Hepatocyte (in vitro differentiated cells): ENCODE measurements around the gene GRID1. TPM values are rescaled to one million over a fixed set of nuclear protein-coding genes. Genes with fewer than 3 reads are reported as not detected.

Experiments used
- DNase-seq: peaks from one replicate; pipeline ENCODE4 v3.0.0-alpha.2; 2016; ENCODE audit warnings: low spot score
- H2AFZ ChIP-seq: fragments of 200-600 bp; sonication (generic); 2 replicates; pipeline ENCODE4 v1.6.0; 2016; ENCODE audit warnings: antibody characterized with exemption, mild to moderate bottlenecking
- H3K27ac ChIP-seq: fragments of 200-600 bp; sonication (generic); 2 replicates; pipeline ENCODE4 v1.5.1; 2016; ENCODE audit warnings: mild to moderate bottlenecking
- H3K27me3 ChIP-seq: fragments of 200-600 bp; sonication (generic); 2 replicates; pipeline ENCODE4 v1.6.1; 2016
- H3K36me3 ChIP-seq: fragments of 200-600 bp; sonication (generic); replicated peaks from 2 replicates; pipeline ENCODE4 v1.5.1; 2016; ENCODE audit warnings: low read depth; ENCODE audit not compliant: insufficient read depth
- H3K4me1 ChIP-seq: fragments of 200-600 bp; sonication (generic); 2 replicates; pipeline ENCODE4 v1.5.1; 2016; ENCODE audit warnings: mild to moderate bottlenecking, moderate library complexity; ENCODE audit not compliant: insufficient read depth
- H3K4me2 ChIP-seq: fragments of 200-600 bp; sonication (generic); 2 replicates; pipeline ENCODE4 v1.6.0; 2016
- H3K4me3 ChIP-seq: fragments of 200-600 bp; sonication (generic); 2 replicates; pipeline ENCODE4 v1.5.1; 2016; ENCODE audit warnings: mild to moderate bottlenecking
- H3K79me2 ChIP-seq: fragments of 200-600 bp; sonication (generic); 2 replicates; pipeline ENCODE4 v1.6.0; 2017; ENCODE audit warnings: mild to moderate bottlenecking
- H3K9me2 ChIP-seq: fragments of 200-600 bp; sonication (generic); replicated peaks from 2 replicates; pipeline ENCODE4 v1.6.0; 2017; ENCODE audit warnings: mild to moderate bottlenecking; ENCODE audit not compliant: insufficient read depth
- H3K9me3 ChIP-seq: fragments of 200-600 bp; sonication (generic); 2 replicates; pipeline ENCODE4 v1.5.1; 2016; ENCODE audit warnings: low read depth, mild to moderate bottlenecking
- H4K20me1 ChIP-seq: fragments of 200-600 bp; sonication (generic); 2 replicates; pipeline ENCODE4 v1.6.0; 2016; ENCODE audit warnings: mild to moderate bottlenecking; ENCODE audit not compliant: insufficient read depth, poor library complexity, severe bottlenecking
- EZH2 ChIP-seq: fragments of 200-600 bp; sonication (generic); IDR thresholded peaks from 2 replicates; pipeline ENCODE4 v1.6.1; 2016; ENCODE audit warnings: antibody characterized with exemption, mild to moderate bottlenecking, borderline replicate concordance
- EZH2phosphoT487 ChIP-seq: fragments of 200-600 bp; sonication (generic); IDR thresholded peaks from one replicate; pipeline ENCODE4 v1.6.1; 2018; ENCODE audit warnings: antibody characterized with exemption, mild to moderate bottlenecking, low read depth, moderate library complexity; ENCODE audit not compliant: unreplicated experiment, severe bottlenecking
- WGBS: methylation state at CpG from one replicate; pipeline ENCODE4 v1.1.6; 2016; ENCODE audit warnings: low lambda C conversion rate; ENCODE audit errors: missing lambda C conversion rate; 5-methylcytosine and 5-hydroxymethylcytosine counted together
- polyA plus RNA-seq: library from polyadenylated mRNA; unstranded; fragments of >200 nt; fragmentation: Nextera tagmentation; extraction: Ambion mirVana; gene quantifications from 2 replicates; pipeline ENCODE4 v1.2.1, GENCODE V29; 2016
- total RNA-seq: library from RNA; depleted of rRNA; stranded (reverse); fragments of >200 nt; gene quantifications from 2 replicates; pipeline ENCODE4 v1.2.3, GENCODE V29; 2014
- TF ChIP-seq, protein P1 (sequence below): fragments of 200-600 bp; sonication (generic); IDR thresholded peaks from 2 replicates; pipeline ENCODE4 v1.5.1; 2016; ENCODE audit warnings: antibody characterized with exemption, mild to moderate bottlenecking; ENCODE audit not compliant: poor library complexity

The GRID1 gene
- total and polyA plus RNA-seq, 2 experiments from 2014 or later, result 0.07 to 0.37 TPM

DNA sequence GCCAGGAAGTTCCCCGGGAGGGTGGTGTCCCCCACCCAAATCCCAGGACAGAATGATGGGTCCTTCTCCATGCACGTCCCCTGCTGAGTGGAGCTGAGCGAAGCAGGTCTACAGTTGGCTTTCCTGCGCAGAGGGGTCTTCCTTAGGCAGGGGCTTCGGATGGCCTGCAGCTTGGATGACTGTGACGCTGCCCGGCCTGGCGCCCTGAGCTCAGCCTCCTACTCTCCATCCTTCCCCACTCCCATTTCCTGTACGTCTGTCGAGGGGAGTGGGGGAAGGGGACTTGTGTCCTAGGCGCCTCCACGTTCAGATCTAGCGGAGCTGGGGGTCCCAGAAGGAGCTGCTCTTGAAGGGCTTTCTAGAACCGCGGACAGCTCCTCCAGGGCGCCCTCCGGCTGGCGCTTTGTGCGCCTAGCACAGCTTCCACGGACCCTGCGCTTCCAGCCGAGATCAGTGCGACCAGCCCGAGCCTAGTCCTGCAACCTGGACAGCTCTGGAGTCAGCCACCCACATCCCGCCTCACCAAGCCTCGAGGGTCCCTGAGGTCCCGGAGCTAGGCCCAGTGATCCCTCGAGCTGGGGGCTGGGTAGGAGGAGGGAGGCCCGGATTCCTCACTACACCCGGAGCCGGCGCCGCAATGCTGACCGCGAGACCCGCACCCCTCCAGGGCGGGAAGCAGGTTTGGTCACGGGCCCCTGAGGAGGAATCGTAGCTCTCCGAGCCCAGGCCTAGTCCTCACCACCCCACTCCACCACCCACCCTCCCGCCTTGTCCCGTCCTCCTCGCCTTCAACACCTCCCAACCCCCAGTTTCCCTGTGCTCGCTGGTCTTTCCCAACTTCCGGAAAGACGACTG lies 1.9 kb downstream of the GRID1 start:
- H4K20me1 ChIP-seq, result no peaks in the 10 kb centered on the region
- 8% methylated on average over 34 of the region's 46 CpGs for WGBS
- H3K9me2 ChIP-seq, result no peaks in the 10 kb centered on the region
- H3K79me2 ChIP-seq, result no peaks in the 10 kb centered on the region
- H3K4me3 ChIP-seq, result no peak overlapping the region
- peaks cover 72% of the 10 kb centered on the region for H3K27me3 ChIP-seq
- H3K9me3 ChIP-seq, result no peaks in the 10 kb centered on the region
- no peak for DNase-seq
- H3K4me1 ChIP-seq, result peaks cover 32% of the 10 kb centered on the region
- no peaks in the 10 kb centered on the region for H3K36me3 ChIP-seq
- no peak overlapping the region for H2AFZ ChIP-seq
- TF ChIP-seq EZH2 (no peak), EZH2phosphoT487 (peak; percentile 47)
- TF ChIP-seq, protein P1, sequence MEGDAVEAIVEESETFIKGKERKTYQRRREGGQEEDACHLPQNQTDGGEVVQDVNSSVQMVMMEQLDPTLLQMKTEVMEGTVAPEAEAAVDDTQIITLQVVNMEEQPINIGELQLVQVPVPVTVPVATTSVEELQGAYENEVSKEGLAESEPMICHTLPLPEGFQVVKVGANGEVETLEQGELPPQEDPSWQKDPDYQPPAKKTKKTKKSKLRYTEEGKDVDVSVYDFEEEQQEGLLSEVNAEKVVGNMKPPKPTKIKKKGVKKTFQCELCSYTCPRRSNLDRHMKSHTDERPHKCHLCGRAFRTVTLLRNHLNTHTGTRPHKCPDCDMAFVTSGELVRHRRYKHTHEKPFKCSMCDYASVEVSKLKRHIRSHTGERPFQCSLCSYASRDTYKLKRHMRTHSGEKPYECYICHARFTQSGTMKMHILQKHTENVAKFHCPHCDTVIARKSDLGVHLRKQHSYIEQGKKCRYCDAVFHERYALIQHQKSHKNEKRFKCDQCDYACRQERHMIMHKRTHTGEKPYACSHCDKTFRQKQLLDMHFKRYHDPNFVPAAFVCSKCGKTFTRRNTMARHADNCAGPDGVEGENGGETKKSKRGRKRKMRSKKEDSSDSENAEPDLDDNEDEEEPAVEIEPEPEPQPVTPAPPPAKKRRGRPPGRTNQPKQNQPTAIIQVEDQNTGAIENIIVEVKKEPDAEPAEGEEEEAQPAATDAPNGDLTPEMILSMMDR, result no peak
- H3K4me2 ChIP-seq, result peak overlapping the region; percentile 92
- no peak overlapping the region for H3K27ac ChIP-seq

DNA sequence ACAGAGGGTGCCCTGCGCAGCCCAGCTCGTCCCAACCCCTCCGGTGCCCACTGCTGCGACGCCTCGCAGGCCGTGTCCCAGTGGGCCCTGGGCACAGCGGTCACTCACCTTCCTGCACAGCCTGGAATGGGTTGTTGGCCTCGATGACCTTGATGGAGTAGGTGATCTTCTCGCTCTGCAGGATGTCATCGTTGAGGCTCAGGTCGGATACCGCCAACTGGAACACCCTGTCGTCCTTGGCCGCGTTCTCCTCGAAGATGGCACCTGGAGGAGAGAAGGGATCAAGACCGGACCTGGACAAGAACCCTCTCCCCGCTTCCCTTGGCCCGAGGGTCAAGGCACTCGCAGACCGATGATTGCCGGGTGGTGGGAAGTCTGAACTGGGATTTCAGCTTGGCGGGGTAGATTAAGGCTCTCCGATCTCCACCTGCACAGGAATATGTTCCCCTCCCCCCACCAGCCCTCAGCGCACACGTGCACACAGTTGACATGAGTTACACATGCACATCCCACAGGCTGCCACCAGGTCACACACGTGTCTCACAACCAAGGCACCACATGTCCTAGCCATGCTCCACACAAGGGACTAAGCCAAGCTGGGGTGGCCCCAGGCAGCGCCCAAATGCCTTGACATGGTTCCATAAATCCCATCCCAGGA lies 2.6 kb downstream of the GRID1 start:
- WGBS, result 29% methylated on average over 29 of the region's 29 CpGs
- TF ChIP-seq, protein P1, result no peak
- TF ChIP-seq EZH2phosphoT487 (no peak), EZH2 (no peak)
- Histone ChIP-seq H3K27ac (no peak overlapping the region), H3K36me3 (no peaks in the 10 kb centered on the region), H2AFZ (no peak overlapping the region), H3K4me1 (peaks cover 32% of the 10 kb centered on the region), H3K79me2 (no peaks in the 10 kb centered on the region), H3K9me3 (no peaks in the 10 kb centered on the region), H3K4me3 (no peak overlapping the region), H4K20me1 (no peaks in the 10 kb centered on the region), H3K27me3 (peaks cover 65% of the 10 kb centered on the region), H3K9me2 (no peaks in the 10 kb centered on the region), H3K4me2 (peak overlapping the region; percentile 98)
- no peak for DNase-seq

DNA sequence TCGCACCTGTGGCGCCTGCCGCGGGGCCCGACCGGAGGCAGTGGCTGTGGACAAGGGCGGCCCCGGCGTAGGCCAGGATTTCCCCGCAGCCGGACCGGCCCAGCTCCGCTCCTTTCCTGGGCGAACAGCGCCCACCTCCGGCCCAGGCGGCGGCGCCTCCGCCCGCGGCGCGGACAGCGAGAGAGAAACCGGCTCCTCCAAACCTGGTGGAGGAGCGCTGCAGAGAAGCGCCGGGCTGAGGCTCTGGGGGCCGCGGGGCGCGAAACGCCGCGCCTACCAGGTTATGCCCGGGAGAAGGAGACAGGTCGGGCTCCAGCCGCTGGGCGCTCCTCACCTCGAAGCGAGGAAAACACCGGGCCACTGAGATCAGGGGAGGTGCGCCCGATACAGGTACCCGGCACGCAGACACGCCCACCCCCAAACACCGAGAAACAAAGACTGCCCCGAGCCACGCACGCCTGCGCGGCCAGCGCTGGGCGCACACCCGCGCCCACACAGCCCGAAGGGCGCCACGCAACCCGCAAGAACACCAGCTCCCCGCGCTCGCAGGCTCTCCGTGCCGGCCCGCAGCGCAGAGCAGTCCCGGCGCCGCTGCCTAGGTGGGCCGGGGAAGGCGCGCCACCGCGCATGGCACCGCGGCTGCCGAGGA lies 3.3 kb downstream of the GRID1 start:
- TF ChIP-seq EZH2phosphoT487, result no peak
- TF ChIP-seq, protein P1, result peak; percentile 75
- TF ChIP-seq EZH2, result peak; percentile 77
- Histone ChIP-seq H4K20me1 (no peaks in the 10 kb centered on the region), H3K36me3 (no peaks in the 10 kb centered on the region), H3K27me3 (peaks cover 62% of the 10 kb centered on the region), H3K4me1 (peaks cover 32% of the 10 kb centered on the region), H2AFZ (peak overlapping the region; percentile 24), H3K4me2 (peak overlapping the region; percentile 98), H3K9me3 (no peaks in the 10 kb centered on the region), H3K9me2 (no peaks in the 10 kb centered on the region), H3K27ac (no peak overlapping the region), H3K79me2 (no peaks in the 10 kb centered on the region), H3K4me3 (peak overlapping the region; percentile 23)
- 3% methylated on average over 58 of the region's 80 CpGs for WGBS
- peak; percentile 81 for DNase-seq
